HepG2 (cell line): Measurements from ENCODE around the gene KLF16. TPM values are rescaled to one million over a fixed set of nuclear protein-coding genes. Genes with fewer than 3 reads are reported as not detected.

Source experiments
- ARNTL ChIP-seq: sonication (generic); formaldehyde crosslinking; IDR thresholded peaks from 2 replicates; pipeline ENCODE4 v1.4.0; 2020; ENCODE audit warnings: mild to moderate bottlenecking, missing genetic modification reagents
- ATAD3A ChIP-seq: sonication (generic); formaldehyde crosslinking; IDR thresholded peaks from 2 replicates; pipeline ENCODE4 v1.4.0; 2020; ENCODE audit warnings: missing genetic modification reagents
- CBX2 ChIP-seq, 2 experiments: fragments of 200-600 bp in 1 of 2; sonication (generic); formaldehyde crosslinking in 1 of 2; IDR thresholded peaks; 2 replicates each; pipeline versions ENCODE4 v1.7.0 to v1.8.1; 2018 to 2022; ENCODE audit warnings: low read depth in 2 of 2, low read length in 1 of 2, mild to moderate bottlenecking in 1 of 2, missing genetic modification reagents in 1 of 2
- CHCHD3 ChIP-seq: sonication (generic); formaldehyde crosslinking; IDR thresholded peaks from 2 replicates; pipeline ENCODE4 v1.8.0; 2022; ENCODE audit warnings: mild to moderate bottlenecking, missing genetic modification reagents, moderate library complexity
- FLYWCH1 ChIP-seq: sonication (generic); formaldehyde crosslinking; IDR thresholded peaks from 2 replicates; pipeline ENCODE4 v1.8.1; 2023; ENCODE audit warnings: mild to moderate bottlenecking, missing genetic modification reagents
- GABPB1 ChIP-seq: IDR thresholded peaks from 2 replicates; pipeline ENCODE4 v1.6.1; 2016; ENCODE audit warnings: mild to moderate bottlenecking, missing genetic modification reagents, moderate library complexity, missing compliant biosample characterization
- KDM5A ChIP-seq: fragments of 200-600 bp; sonication (generic); IDR thresholded peaks from 2 replicates; pipeline ENCODE4 v1.7.0; 2018; ENCODE audit warnings: antibody characterized with exemption, mild to moderate bottlenecking, low read length, borderline replicate concordance
- LCORL ChIP-seq, 2 experiments: fragments of 450-650 bp in 1 of 2; sonication (generic) in 1 of 2; formaldehyde crosslinking in 1 of 2; IDR thresholded peaks; 2 replicates each; pipeline versions ENCODE4 v1.5.0 to v1.6.1; 2017 to 2020; ENCODE audit warnings: antibody characterized with exemption in 1 of 2, missing genetic modification reagents in 1 of 2
- MEF2D ChIP-seq: sonication (generic); formaldehyde crosslinking; IDR thresholded peaks from 2 replicates; pipeline ENCODE4 v1.5.1; 2020; ENCODE audit warnings: mild to moderate bottlenecking, missing genetic modification reagents
- SMYD3 ChIP-seq: sonication (generic); formaldehyde crosslinking; IDR thresholded peaks from 2 replicates; pipeline ENCODE4 v1.8.1; 2023; ENCODE audit warnings: mild to moderate bottlenecking, missing genetic modification reagents
- SNAPC2 ChIP-seq: sonication (generic); formaldehyde crosslinking; IDR thresholded peaks from 2 replicates; pipeline ENCODE4 v1.8.1; 2022; ENCODE audit warnings: mild to moderate bottlenecking, missing genetic modification reagents
- SOX5 ChIP-seq: IDR thresholded peaks from 2 replicates; pipeline ENCODE4 v1.6.1; 2016; ENCODE audit warnings: borderline replicate concordance
- TEAD3 ChIP-seq: optimal IDR thresholded peaks from 2 replicates; pipeline ENCODE3; 2016; ENCODE audit warnings: borderline replicate concordance
- polyA plus RNA-seq, 8 experiments: library from polyadenylated mRNA; depleted of rRNA in 3 of 8; stranded (reverse) in 7 of 8; unstranded in 1 of 8; fragments of >200 nt; fragmentation: Illumina TruSeq in 4 of 8; extraction: Trizol in 4 of 8; gene quantifications; 2 replicates each; pipeline versions ENCODE4 v1.2.1 to v1.2.3, GENCODE V29; 2011 to 2016; ENCODE audit warnings: low read depth in 4 of 8, missing spikeins in 1 of 8, mixed read lengths in 1 of 8; ENCODE audit not compliant: insufficient read depth in 1 of 8
- total RNA-seq, 5 experiments: library from RNA; depleted of rRNA; stranded (reverse); fragments of >200 nt; fragmentation: Illumina TruSeq; extraction: Trizol; gene quantifications; 2 replicates each; pipeline ENCODE4 v1.2.3, GENCODE V29; 2016; ENCODE audit warnings: low read depth in 1 of 5
- TF ChIP-seq, protein P1 (sequence below): sonication (generic); formaldehyde crosslinking; IDR thresholded peaks from 2 replicates; pipeline ENCODE4 v1.4.0; 2020; ENCODE audit warnings: mild to moderate bottlenecking, missing genetic modification reagents
- TF ChIP-seq, protein P2 (sequence below): sonication (generic); formaldehyde crosslinking; IDR thresholded peaks from 2 replicates; pipeline ENCODE4 v1.8.1; 2023; ENCODE audit warnings: mild to moderate bottlenecking, missing genetic modification reagents
- TF ChIP-seq, protein P3 (sequence below): sonication (generic); formaldehyde crosslinking; conservative IDR thresholded peaks from 2 replicates; pipeline ENCODE4 v1.4.0; 2020; ENCODE audit warnings: missing genetic modification reagents
- TF ChIP-seq, protein P4 (sequence below): sonication (generic); formaldehyde crosslinking; IDR thresholded peaks from 2 replicates; pipeline ENCODE4 v1.5.0; 2020; ENCODE audit warnings: mild to moderate bottlenecking, missing genetic modification reagents, moderate library complexity
- TF ChIP-seq, protein P5 (sequence below): sonication (generic); formaldehyde crosslinking; IDR thresholded peaks from 2 replicates; pipeline ENCODE4 v1.8.0; 2022; ENCODE audit warnings: missing genetic modification reagents, mild to moderate bottlenecking, borderline replicate concordance
- TF ChIP-seq, protein P6 (sequence below): sonication (generic); formaldehyde crosslinking; IDR thresholded peaks from 2 replicates; pipeline ENCODE4 v1.4.0; 2020; ENCODE audit warnings: missing genetic modification reagents

Gene KLF16
- total and polyA plus RNA-seq, 2 of the 13 experiments (the other 11 are each of a cell fraction or from before 2014, with no cell fraction given): 3.5 to 6.7 TPM

DNA sequence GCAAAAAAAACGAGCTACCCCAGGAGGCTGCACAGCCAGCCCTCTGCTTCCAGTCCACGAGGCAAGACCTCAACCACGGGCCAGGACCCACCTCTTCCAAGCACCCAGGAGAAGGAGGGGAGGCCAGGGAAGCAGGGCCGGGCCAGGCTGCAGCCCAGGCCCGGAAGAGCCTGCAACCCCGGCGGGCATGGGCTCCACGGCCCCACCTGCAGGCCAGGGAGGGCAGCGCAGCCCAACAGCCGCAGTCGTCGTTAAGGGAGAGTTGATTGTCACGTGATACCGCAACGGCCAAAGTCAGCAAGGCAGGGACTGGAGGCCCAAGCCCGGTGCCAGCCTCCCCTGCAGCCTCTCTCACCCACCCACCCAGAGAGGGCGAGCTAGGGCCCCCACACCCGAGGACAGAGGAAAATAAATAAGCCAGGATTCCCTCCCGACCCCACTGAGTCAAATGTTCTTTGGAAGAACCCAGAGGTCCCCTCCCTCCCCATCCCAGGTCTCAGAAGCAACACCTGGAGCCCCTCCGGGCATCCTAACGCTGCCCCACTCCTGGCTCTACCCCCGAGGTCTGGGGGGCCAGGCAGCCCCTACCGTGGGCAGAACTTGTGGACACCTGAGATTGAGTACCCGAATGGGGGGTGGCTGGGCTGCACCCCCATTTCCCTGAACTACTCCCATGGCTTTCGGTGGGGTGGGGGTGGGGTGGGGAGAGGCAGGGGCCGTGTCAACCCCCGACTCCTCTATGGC lies 9.9 kb downstream of the KLF16 start (continued):
- TF ChIP-seq, protein P1, sequence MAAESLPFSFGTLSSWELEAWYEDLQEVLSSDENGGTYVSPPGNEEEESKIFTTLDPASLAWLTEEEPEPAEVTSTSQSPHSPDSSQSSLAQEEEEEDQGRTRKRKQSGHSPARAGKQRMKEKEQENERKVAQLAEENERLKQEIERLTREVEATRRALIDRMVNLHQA (CRISPR knock-in tag): no peak
- TF ChIP-seq CHCHD3 (CRISPR knock-in tag) (no peak), KDM5A (no peak), FLYWCH1 (CRISPR knock-in tag) (no peak), ATAD3A (CRISPR knock-in tag) (no peak), SNAPC2 (CRISPR knock-in tag) (no peak), LCORL (IDR thresholded peaks at IDR 0.05) (no peak), LCORL (CRISPR knock-in tag; IDR thresholded peaks at IDR 0.05) (no peak), CBX2 (IDR thresholded peaks at IDR 0.05; ENCODE audit: low read depth, low read length) (no peak), CBX2 (CRISPR knock-in tag; IDR thresholded peaks at IDR 0.05; ENCODE audit: low read depth) (no peak), SMYD3 (no peak), MEF2D (CRISPR knock-in tag) (0 out of 2 replicates have a peak, but pooled peaks have one; percentile 46), TEAD3 (CRISPR knock-in tag) (peak; percentile 36), GABPB1 (CRISPR knock-in tag) (peak; percentile 75), SOX5 (CRISPR knock-in tag) (peak; percentile 16; the same call in 1 of the 2 replicates), ARNTL (CRISPR knock-in tag) (no peak)
- TF ChIP-seq, protein P2, sequence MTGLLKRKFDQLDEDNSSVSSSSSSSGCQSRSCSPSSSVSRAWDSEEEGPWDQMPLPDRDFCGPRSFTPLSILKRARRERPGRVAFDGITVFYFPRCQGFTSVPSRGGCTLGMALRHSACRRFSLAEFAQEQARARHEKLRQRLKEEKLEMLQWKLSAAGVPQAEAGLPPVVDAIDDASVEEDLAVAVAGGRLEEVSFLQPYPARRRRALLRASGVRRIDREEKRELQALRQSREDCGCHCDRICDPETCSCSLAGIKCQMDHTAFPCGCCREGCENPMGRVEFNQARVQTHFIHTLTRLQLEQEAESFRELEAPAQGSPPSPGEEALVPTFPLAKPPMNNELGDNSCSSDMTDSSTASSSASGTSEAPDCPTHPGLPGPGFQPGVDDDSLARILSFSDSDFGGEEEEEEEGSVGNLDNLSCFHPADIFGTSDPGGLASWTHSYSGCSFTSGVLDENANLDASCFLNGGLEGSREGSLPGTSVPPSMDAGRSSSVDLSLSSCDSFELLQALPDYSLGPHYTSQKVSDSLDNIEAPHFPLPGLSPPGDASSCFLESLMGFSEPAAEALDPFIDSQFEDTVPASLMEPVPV (CRISPR knock-in tag): peak; percentile 36; the same call in 1 of the 2 replicates
- TF ChIP-seq, protein P3, sequence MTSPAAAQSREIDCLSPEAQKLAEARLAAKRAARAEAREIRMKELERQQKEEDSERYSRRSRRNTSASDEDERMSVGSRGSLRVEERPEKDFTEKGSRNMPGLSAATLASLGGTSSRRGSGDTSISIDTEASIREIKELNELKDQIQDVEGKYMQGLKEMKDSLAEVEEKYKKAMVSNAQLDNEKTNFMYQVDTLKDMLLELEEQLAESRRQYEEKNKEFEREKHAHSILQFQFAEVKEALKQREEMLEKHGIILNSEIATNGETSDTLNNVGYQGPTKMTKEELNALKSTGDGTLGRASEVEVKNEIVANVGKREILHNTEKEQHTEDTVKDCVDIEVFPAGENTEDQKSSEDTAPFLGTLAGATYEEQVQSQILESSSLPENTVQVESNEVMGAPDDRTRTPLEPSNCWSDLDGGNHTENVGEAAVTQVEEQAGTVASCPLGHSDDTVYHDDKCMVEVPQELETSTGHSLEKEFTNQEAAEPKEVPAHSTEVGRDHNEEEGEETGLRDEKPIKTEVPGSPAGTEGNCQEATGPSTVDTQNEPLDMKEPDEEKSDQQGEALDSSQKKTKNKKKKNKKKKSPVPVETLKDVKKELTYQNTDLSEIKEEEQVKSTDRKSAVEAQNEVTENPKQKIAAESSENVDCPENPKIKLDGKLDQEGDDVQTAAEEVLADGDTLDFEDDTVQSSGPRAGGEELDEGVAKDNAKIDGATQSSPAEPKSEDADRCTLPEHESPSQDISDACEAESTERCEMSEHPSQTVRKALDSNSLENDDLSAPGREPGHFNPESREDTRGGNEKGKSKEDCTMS (CRISPR knock-in tag): no peak
- TF ChIP-seq, protein P4, sequence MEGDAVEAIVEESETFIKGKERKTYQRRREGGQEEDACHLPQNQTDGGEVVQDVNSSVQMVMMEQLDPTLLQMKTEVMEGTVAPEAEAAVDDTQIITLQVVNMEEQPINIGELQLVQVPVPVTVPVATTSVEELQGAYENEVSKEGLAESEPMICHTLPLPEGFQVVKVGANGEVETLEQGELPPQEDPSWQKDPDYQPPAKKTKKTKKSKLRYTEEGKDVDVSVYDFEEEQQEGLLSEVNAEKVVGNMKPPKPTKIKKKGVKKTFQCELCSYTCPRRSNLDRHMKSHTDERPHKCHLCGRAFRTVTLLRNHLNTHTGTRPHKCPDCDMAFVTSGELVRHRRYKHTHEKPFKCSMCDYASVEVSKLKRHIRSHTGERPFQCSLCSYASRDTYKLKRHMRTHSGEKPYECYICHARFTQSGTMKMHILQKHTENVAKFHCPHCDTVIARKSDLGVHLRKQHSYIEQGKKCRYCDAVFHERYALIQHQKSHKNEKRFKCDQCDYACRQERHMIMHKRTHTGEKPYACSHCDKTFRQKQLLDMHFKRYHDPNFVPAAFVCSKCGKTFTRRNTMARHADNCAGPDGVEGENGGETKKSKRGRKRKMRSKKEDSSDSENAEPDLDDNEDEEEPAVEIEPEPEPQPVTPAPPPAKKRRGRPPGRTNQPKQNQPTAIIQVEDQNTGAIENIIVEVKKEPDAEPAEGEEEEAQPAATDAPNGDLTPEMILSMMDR (CRISPR knock-in tag): peak; percentile 93
- TF ChIP-seq, protein P5, sequence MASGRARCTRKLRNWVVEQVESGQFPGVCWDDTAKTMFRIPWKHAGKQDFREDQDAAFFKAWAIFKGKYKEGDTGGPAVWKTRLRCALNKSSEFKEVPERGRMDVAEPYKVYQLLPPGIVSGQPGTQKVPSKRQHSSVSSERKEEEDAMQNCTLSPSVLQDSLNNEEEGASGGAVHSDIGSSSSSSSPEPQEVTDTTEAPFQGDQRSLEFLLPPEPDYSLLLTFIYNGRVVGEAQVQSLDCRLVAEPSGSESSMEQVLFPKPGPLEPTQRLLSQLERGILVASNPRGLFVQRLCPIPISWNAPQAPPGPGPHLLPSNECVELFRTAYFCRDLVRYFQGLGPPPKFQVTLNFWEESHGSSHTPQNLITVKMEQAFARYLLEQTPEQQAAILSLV (CRISPR knock-in tag): peak; percentile 62; the same call in 1 of the 2 replicates
- TF ChIP-seq, protein P6, sequence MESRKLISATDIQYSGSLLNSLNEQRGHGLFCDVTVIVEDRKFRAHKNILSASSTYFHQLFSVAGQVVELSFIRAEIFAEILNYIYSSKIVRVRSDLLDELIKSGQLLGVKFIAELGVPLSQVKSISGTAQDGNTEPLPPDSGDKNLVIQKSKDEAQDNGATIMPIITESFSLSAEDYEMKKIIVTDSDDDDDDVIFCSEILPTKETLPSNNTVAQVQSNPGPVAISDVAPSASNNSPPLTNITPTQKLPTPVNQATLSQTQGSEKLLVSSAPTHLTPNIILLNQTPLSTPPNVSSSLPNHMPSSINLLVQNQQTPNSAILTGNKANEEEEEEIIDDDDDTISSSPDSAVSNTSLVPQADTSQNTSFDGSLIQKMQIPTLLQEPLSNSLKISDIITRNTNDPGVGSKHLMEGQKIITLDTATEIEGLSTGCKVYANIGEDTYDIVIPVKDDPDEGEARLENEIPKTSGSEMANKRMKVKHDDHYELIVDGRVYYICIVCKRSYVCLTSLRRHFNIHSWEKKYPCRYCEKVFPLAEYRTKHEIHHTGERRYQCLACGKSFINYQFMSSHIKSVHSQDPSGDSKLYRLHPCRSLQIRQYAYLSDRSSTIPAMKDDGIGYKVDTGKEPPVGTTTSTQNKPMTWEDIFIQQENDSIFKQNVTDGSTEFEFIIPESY (CRISPR knock-in tag): peak; percentile 77
